K562 (cell line): Measurements from ENCODE around the gene MRPL54. TPM values are rescaled to one million over a fixed set of nuclear protein-coding genes. Genes with fewer than 3 reads are reported as not detected.

Experiments
- CREB1 ChIP-seq, 2 experiments: sonication (generic) in 1 of 2; formaldehyde crosslinking in 1 of 2; IDR thresholded peaks; 2 replicates each; pipeline versions ENCODE4 v1.6.1 to v1.8.0; 2012 to 2022; ENCODE audit warnings: inconsistent platforms in 1 of 2, mild to moderate bottlenecking in 1 of 2, missing genetic modification reagents in 1 of 2, moderate library complexity in 1 of 2
- CTCF ChIP-seq, 3 experiments: IDR thresholded peaks in 2 of 3; conservative IDR thresholded peaks in 1 of 3; 2 replicates each; pipeline ENCODE4 v1.5.1; 2011 to 2012; ENCODE audit warnings: low read length in 3 of 3, mild to moderate bottlenecking in 3 of 3, control low read depth in 2 of 3, improper control_type of control experiment in 1 of 3, inconsistent platforms in 1 of 3, low read depth in 1 of 3, mixed read lengths in 1 of 3, moderate library complexity in 1 of 3; ENCODE audit not compliant: insufficient read depth in 2 of 3
- E2F1 ChIP-seq: sonication (generic); formaldehyde crosslinking; IDR thresholded peaks from 2 replicates; pipeline ENCODE4 v1.8.1; 2023; ENCODE audit warnings: mild to moderate bottlenecking, missing genetic modification reagents, moderate library complexity
- ESRRA ChIP-seq: fragments of 450-650 bp; IDR thresholded peaks from 2 replicates; pipeline ENCODE4 v1.6.1; 2014; ENCODE audit warnings: low read depth, mild to moderate bottlenecking, moderate library complexity, borderline replicate concordance
- FOXJ2 ChIP-seq: fragments of 200-800 bp; sonication (Bioruptor generic); IDR thresholded peaks from 2 replicates; pipeline ENCODE4 v1.6.1; 2016; ENCODE audit warnings: missing genetic modification characterization, missing compliant biosample characterization
- HMBOX1 ChIP-seq: sonication (generic); IDR thresholded peaks from 2 replicates; pipeline ENCODE4 v1.6.1; 2016
- KDM2B ChIP-seq: fragments of 250-450 bp; sonication (Bioruptor Pico); IDR thresholded peaks from 2 replicates; pipeline ENCODE4 v1.8.0; 2021; ENCODE audit warnings: mild to moderate bottlenecking, moderate library complexity
- KLF1 ChIP-seq: fragments of 450-650 bp; IDR thresholded peaks from 2 replicates; pipeline ENCODE4 v1.6.1; 2016; ENCODE audit warnings: missing genetic modification characterization, missing compliant biosample characterization
- MAX ChIP-seq: sonication (generic); formaldehyde crosslinking; IDR thresholded peaks from 2 replicates; pipeline ENCODE4 v1.9.0; 2022; ENCODE audit warnings: mild to moderate bottlenecking, missing genetic modification reagents
- MLX ChIP-seq, 2 experiments: fragments of 450-650 bp in 1 of 2; sonication (generic) in 1 of 2; formaldehyde crosslinking; conservative IDR thresholded peaks; 2 replicates each; pipeline versions ENCODE4 v1.4.0 to v1.8.1; 2020 to 2022; ENCODE audit warnings: mild to moderate bottlenecking in 1 of 2, missing genetic modification reagents in 1 of 2
- MTF1 ChIP-seq: fragments of 250-450 bp; sonication (Bioruptor Pico); IDR thresholded peaks from 2 replicates; pipeline ENCODE4 v1.9.0; 2021; ENCODE audit warnings: moderate library complexity, mild to moderate bottlenecking, inconsistent platforms, borderline replicate concordance
- NCOA2 ChIP-seq, 2 experiments: fragments of 450-650 bp; IDR thresholded peaks; 2 replicates each; pipeline ENCODE4 v1.6.1; 2018; ENCODE audit warnings: mild to moderate bottlenecking in 2 of 2, moderate library complexity in 1 of 2; ENCODE audit not compliant: partially characterized antibody in 2 of 2
- NFYB ChIP-seq: IDR thresholded peaks from 2 replicates; pipeline ENCODE4 v1.6.1; 2011; ENCODE audit warnings: mild to moderate bottlenecking, moderate library complexity; ENCODE audit not compliant: insufficient read length; ENCODE audit errors: extremely low read depth
- POLR2A ChIP-seq: fragments of 450-650 bp; conservative IDR thresholded peaks from 2 replicates; pipeline ENCODE4 v1.6.1; 2016
- POLR2G ChIP-seq: fragments of 200-400 bp; formaldehyde crosslinking; IDR thresholded peaks from 2 replicates; pipeline ENCODE4 v1.6.1; 2017; ENCODE audit warnings: low read depth, mild to moderate bottlenecking, antibody characterized with exemption, low read length, moderate library complexity
- POLR2H ChIP-seq: IDR thresholded peaks from 2 replicates; pipeline ENCODE4 v1.6.1; 2016; ENCODE audit warnings: missing genetic modification characterization, low read depth, mild to moderate bottlenecking, control low read depth, missing compliant biosample characterization, moderate library complexity
- TCF7 ChIP-seq: sonication (generic); IDR thresholded peaks from 2 replicates; pipeline ENCODE4 v1.6.1; 2016; ENCODE audit warnings: antibody characterized with exemption, borderline replicate concordance
- THAP12 ChIP-seq: fragments of 250-450 bp; sonication (Bioruptor Pico); IDR thresholded peaks from 2 replicates; pipeline ENCODE4 v1.9.0; 2021; ENCODE audit warnings: mild to moderate bottlenecking, inconsistent platforms
- ZNF263 ChIP-seq: sonication (generic); formaldehyde crosslinking; IDR thresholded peaks from 2 replicates; pipeline ENCODE4 v1.8.0; 2022; ENCODE audit warnings: mild to moderate bottlenecking, missing genetic modification reagents, borderline replicate concordance
- ZNF408 ChIP-seq: fragments of 250-450 bp; sonication (Bioruptor Pico); IDR thresholded peaks from 2 replicates; pipeline ENCODE4 v1.4.0; 2020; ENCODE audit warnings: low read depth, mild to moderate bottlenecking, moderate library complexity
- ZNF668 ChIP-seq: fragments of 250-450 bp; sonication (Bioruptor Pico); IDR thresholded peaks from 2 replicates; pipeline ENCODE4 v1.8.0; 2022; ENCODE audit warnings: mild to moderate bottlenecking, inconsistent platforms
- polyA plus RNA-seq, 8 experiments: library from polyadenylated mRNA; depleted of rRNA in 4 of 8; stranded (reverse) in 5 of 8; unstranded in 3 of 8; fragments of >200 nt; fragmentation: Nextera tagmentation in 2 of 8; fragmentation: Illumina TruSeq in 1 of 8; extraction: Ambion mirVana in 2 of 8; extraction: Trizol in 1 of 8; gene quantifications; 2 replicates each; pipeline versions ENCODE4 v1.2.1 to v1.2.3, GENCODE V29; 2011 to 2014; ENCODE audit warnings: inconsistent platforms in 1 of 8, missing spikeins in 1 of 8
- total RNA-seq, 7 experiments: library from RNA; depleted of rRNA in 6 of 7; stranded (reverse); fragments of >200 nt in 6 of 7; fragmentation: Illumina TruSeq in 2 of 7; extraction: Trizol in 2 of 7; gene quantifications; 2 replicates each; pipeline versions ENCODE4 v1.2.1 to v1.2.3, GENCODE V29; 2011 to 2021; ENCODE audit warnings: low replicate concordance in 1 of 7

The MRPL54 gene
- total and polyA plus RNA-seq, 9 of the 15 experiments (the other 6 are each of a cell fraction or from before 2014, with no cell fraction given), result 3.5 to 120 (median 56.9) TPM

- no peak for TF ChIP-seq THAP12
- TF ChIP-seq ZNF408 (CRISPR knock-in tag), result no peak
- TF ChIP-seq MAX (CRISPR knock-in tag), result no peak
- no peak for TF ChIP-seq CTCF (IDR thresholded peaks at IDR 0.05 in 2 of 3, conservative IDR thresholded peaks at IDR 0.05 in 1 of 3; ENCODE audit: insufficient read depth in 2 of 3, low read depth in 1 of 3, low read length in 3 of 3)
- peak; percentile 6 for TF ChIP-seq NFYB
- no peak for TF ChIP-seq ESRRA
- TF ChIP-seq KDM2B (CRISPR knock-in tag), result no peak
- no peak for TF ChIP-seq HMBOX1
- no peak for TF ChIP-seq POLR2G
- no peak for TF ChIP-seq POLR2H (tag)
- no peak for TF ChIP-seq MLX (CRISPR knock-in tag; conservative IDR thresholded peaks at IDR 0.05)
- TF ChIP-seq TCF7, result no peak
- no peak for TF ChIP-seq CREB1 (IDR thresholded peaks at IDR 0.05)
- no peak for TF ChIP-seq CREB1 (CRISPR knock-in tag; IDR thresholded peaks at IDR 0.05)
- no peak for TF ChIP-seq MTF1 (CRISPR knock-in tag)
- TF ChIP-seq KLF1, result no peak
- TF ChIP-seq E2F1 (CRISPR knock-in tag), result no peak
- peak; percentile 37; the same call in 1 of the 2 replicates for TF ChIP-seq POLR2A
- no peak for TF ChIP-seq ZNF263 (CRISPR knock-in tag)
- TF ChIP-seq FOXJ2, result no peak
- TF ChIP-seq NCOA2 (IDR thresholded peaks at IDR 0.05; ENCODE audit: partially characterized antibody in 2 of 2), result no peak
- TF ChIP-seq ZNF668 (CRISPR knock-in tag), result no peak
Observed at GRCh38 chr19:3776479-3777040, 14.1 kb downstream of the MRPL54 start (continued).
